ENCODE measurements around the gene UROC1. TPM values are rescaled to one million over a fixed set of nuclear protein-coding genes. Genes with fewer than 3 reads are reported as not detected.

UROC1 gene
- total and polyA plus RNA-seq, 9 of the 15 experiments (the other 6 are each of a cell fraction or from before 2014, with no cell fraction given): not detected

- TF ChIP-seq RREB1 (CRISPR knock-in tag; IDR thresholded peaks at IDR 0.05) (no peak), CEBPG (CRISPR knock-in tag; IDR thresholded peaks at IDR 0.05) (no peak), CEBPG (tag; conservative IDR thresholded peaks at IDR 0.05 in 1 of 2, IDR thresholded peaks at IDR 0.05 in 1 of 2) (no peak), ZNF175 (CRISPR knock-in tag; IDR thresholded peaks at IDR 0.05; ENCODE audit: low read depth) (no peak), SREBF1 (IDR thresholded peaks at IDR 0.05; ENCODE audit: borderline replicate concordance, low read depth, low read length) (no peak), ZNF583 (CRISPR knock-in tag; IDR thresholded peaks at IDR 0.05) (no peak), SP1 (CRISPR knock-in tag; IDR thresholded peaks at IDR 0.05) (no peak), SMAD4 (CRISPR knock-in tag; conservative IDR thresholded peaks at IDR 0.05) (no peak), ZNF512 (tag; IDR thresholded peaks at IDR 0.05) (no peak), NR2F6 (CRISPR knock-in tag; IDR thresholded peaks at IDR 0.05) (no peak)
These were observed 22.7 kb downstream of the UROC1 start (continued) for GRCh38 chr3:126494970-126495230.
